DND-41 (cell line): ENCODE results near the gene UTY.

ENCODE experiments used
- EZH2 ChIP-seq: IDR thresholded peaks from 3 replicates; pipeline ENCODE4 v1.6.1; 2012; ENCODE audit warnings: borderline replicate concordance, low read depth, mild to moderate bottlenecking, moderate library complexity, low read length, inconsistent platforms; ENCODE audit not compliant: severe bottlenecking
- TF ChIP-seq, protein P1 (sequence below): IDR thresholded peaks from 2 replicates; pipeline ENCODE4 v1.5.1; 2012; ENCODE audit warnings: borderline replicate concordance, low read length, moderate library complexity, mild to moderate bottlenecking; ENCODE audit not compliant: poor library complexity, severe bottlenecking; ENCODE audit errors: extremely low read depth

DNA sequence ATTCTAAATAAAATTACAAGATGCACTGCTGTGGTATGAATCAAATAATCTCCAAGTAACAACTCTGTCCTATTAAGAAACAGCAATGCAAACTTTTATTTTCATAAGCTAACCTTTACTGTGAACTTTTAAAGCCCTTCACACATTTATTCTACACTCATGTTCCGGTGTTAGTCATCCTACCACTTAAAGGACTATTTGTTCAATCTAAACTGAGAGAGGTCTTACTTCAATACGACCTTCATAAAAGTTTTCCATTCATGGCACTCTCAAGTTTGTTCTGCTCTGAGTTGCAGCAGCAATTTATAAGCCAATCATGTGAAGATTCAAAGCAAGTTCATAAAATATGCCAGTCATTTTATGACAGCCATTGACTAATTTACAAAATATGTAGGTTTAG, 4.8 kb downstream of the UTY start:
- TF ChIP-seq, protein P1, sequence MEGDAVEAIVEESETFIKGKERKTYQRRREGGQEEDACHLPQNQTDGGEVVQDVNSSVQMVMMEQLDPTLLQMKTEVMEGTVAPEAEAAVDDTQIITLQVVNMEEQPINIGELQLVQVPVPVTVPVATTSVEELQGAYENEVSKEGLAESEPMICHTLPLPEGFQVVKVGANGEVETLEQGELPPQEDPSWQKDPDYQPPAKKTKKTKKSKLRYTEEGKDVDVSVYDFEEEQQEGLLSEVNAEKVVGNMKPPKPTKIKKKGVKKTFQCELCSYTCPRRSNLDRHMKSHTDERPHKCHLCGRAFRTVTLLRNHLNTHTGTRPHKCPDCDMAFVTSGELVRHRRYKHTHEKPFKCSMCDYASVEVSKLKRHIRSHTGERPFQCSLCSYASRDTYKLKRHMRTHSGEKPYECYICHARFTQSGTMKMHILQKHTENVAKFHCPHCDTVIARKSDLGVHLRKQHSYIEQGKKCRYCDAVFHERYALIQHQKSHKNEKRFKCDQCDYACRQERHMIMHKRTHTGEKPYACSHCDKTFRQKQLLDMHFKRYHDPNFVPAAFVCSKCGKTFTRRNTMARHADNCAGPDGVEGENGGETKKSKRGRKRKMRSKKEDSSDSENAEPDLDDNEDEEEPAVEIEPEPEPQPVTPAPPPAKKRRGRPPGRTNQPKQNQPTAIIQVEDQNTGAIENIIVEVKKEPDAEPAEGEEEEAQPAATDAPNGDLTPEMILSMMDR: no peak
- no peak for TF ChIP-seq EZH2
